ENCODE measurements around the gene ITGA3. TPM values are rescaled to one million over a fixed set of nuclear protein-coding genes. Genes with fewer than 3 reads are reported as not detected.

ITGA3 gene
- total RNA-seq, 2 donors from 2014 or later, result 31.0 to 36.3 TPM

- Histone ChIP-seq H3K36me3 (replicated peaks in 1 of 2; ENCODE audit: insufficient read depth in 1 of 2, low read depth in 2 of 2) (peaks cover 0 to 2% of the 10 kb centered on the region in 2 donors), H3K9me3 (no peaks in the 10 kb centered on the region), H3K4me1 (peaks cover 9% of the 10 kb centered on the region), H3K27me3 (no peaks in the 10 kb centered on the region), H3K27ac (no peak overlapping the region), H3K4me3 (no peak overlapping the region)
- 91 to 96% methylated on average over 11 to 13 of the region's 13 CpGs for WGBS, 2 donors
- intact Hi-C loops (cut with DNase I), result no loop called here
- DNase-seq, result no peak
- no peak for TF ChIP-seq CTCF (IDR thresholded peaks at IDR 0.05)
- TF ChIP-seq POLR2A (IDR thresholded peaks at IDR 0.05), result no peak
- ATAC-seq, result no peak
Measured at GRCh38 chr17:50067996-50068395, 12.1 kb downstream of the ITGA3 start.

GRCh38 chr17:50070908-50071680, 15.2 kb downstream of the ITGA3 start:
- DNase-seq, result no peak
- Histone ChIP-seq H3K9me3 (no peaks in the 10 kb centered on the region), H3K27ac (no peak overlapping the region), H3K27me3 (no peaks in the 10 kb centered on the region), H3K4me3 (no peak overlapping the region), H3K36me3 (replicated peaks in 1 of 2; ENCODE audit: insufficient read depth in 1 of 2, low read depth in 2 of 2) (peaks cover 0 to 8% of the 10 kb centered on the region in 2 donors), H3K4me1 (no peaks in the 10 kb centered on the region)
- no peak for TF ChIP-seq CTCF (IDR thresholded peaks at IDR 0.05)
- no peak for TF ChIP-seq POLR2A (IDR thresholded peaks at IDR 0.05)
- no peak for ATAC-seq
- intact Hi-C loops (cut with DNase I), result no loop called here
- WGBS, 2 donors, result 91 to 96% methylated on average over 15 to 16 of the region's 16 CpGs

GRCh38 chr17:50071692-50072091, 15.8 kb downstream of the ITGA3 start:
- no peak overlapping the region for H3K4me3 ChIP-seq
- H3K27me3 ChIP-seq, result no peaks in the 10 kb centered on the region
- ATAC-seq (no peak), DNase-seq (no peak)
- no peaks in the 10 kb centered on the region for H3K9me3 ChIP-seq
- no peaks in the 10 kb centered on the region for H3K4me1 ChIP-seq
- no peak overlapping the region for H3K27ac ChIP-seq
- H3K36me3 ChIP-seq (replicated peaks in 1 of 2; ENCODE audit: insufficient read depth in 1 of 2, low read depth in 2 of 2), result peaks cover 0 to 8% of the 10 kb centered on the region in 2 donors
- no peak for TF ChIP-seq POLR2A (IDR thresholded peaks at IDR 0.05)
- TF ChIP-seq CTCF (IDR thresholded peaks at IDR 0.05), result no peak
- intact Hi-C loops (cut with DNase I), result no loop called here
- 95 to 98% methylated on average over 6 of the region's 6 CpGs for WGBS, 2 donors

GRCh38 chr17:50072130-50072529, 16.2 kb downstream of the ITGA3 start:
- Histone ChIP-seq H3K27me3 (no peaks in the 10 kb centered on the region), H3K4me3 (no peak overlapping the region), H3K9me3 (no peaks in the 10 kb centered on the region), H3K4me1 (no peaks in the 10 kb centered on the region), H3K27ac (no peak overlapping the region), H3K36me3 (replicated peaks in 1 of 2; ENCODE audit: insufficient read depth in 1 of 2, low read depth in 2 of 2) (peaks cover 0 to 8% of the 10 kb centered on the region in 2 donors)
- no peak for DNase-seq
- no peak for ATAC-seq
- intact Hi-C loops (cut with DNase I), result no loop called here
- TF ChIP-seq CTCF (IDR thresholded peaks at IDR 0.05), result no peak
- whole genome bisulfite sequencing, 2 donors, result 89 to 95% methylated on average over 3 of the region's 3 CpGs

GRCh38 chr17:50072925-50073324, 17.0 kb downstream of the ITGA3 start:
- Histone ChIP-seq H3K36me3 (replicated peaks in 1 of 2; ENCODE audit: insufficient read depth in 1 of 2, low read depth in 2 of 2) (peaks cover 0 to 9% of the 10 kb centered on the region in 2 donors), H3K27me3 (no peaks in the 10 kb centered on the region), H3K27ac (no peak overlapping the region), H3K4me1 (no peaks in the 10 kb centered on the region), H3K4me3 (no peak overlapping the region), H3K9me3 (no peaks in the 10 kb centered on the region)
- intact Hi-C loops (cut with DNase I), result no loop called here
- 94% methylated on average over 1 of the region's 1 CpG for WGBS, 2 donors
- no peak for DNase-seq
- no peak for ATAC-seq
- TF ChIP-seq POLR2A (IDR thresholded peaks at IDR 0.05) (no peak), CTCF (IDR thresholded peaks at IDR 0.05) (no peak)
